ENCODE results near the gene ZFP36L1.
A peak's percentile ranks its signal among the peaks of the same experiment; 100 is the strongest.

Gene ZFP36L1

GRCh38 chr14:68785534-68786490 is 7.1 kb downstream of the ZFP36L1 start:
- FAIRE-seq (peak; percentile 74), DNase-seq (ENCODE audit: insufficient read length, low spot score) (no peak)

DNA sequence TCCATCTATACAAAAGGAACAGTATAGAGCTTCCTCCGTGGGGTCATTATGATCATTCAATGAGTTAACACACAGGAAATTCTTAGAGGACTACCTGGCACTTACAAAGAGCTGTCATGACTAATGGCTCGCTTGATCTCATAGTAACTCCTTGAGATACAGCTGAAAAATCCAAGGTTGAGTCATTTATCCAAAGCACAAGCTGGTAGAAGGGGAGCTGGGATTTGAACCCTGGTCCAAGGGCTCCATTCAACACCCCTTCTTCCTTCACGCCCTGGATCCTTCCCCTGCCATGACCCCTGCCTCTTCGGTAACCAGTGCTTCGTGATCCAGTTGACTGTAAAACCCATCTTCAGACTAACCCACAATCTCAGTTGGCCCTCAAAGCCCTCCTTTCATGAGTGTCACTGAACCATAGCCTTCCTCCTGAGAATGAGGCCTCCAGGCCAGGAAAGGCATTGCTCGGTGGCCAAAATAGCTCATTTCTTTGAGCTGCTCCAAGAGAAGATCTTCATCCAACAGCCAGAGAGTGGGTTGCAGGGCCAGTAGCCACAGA is 7.8 kb downstream of the ZFP36L1 start:
- no peak for DNase-seq (ENCODE audit: insufficient read length, low spot score)
- no peak for FAIRE-seq

DNA sequence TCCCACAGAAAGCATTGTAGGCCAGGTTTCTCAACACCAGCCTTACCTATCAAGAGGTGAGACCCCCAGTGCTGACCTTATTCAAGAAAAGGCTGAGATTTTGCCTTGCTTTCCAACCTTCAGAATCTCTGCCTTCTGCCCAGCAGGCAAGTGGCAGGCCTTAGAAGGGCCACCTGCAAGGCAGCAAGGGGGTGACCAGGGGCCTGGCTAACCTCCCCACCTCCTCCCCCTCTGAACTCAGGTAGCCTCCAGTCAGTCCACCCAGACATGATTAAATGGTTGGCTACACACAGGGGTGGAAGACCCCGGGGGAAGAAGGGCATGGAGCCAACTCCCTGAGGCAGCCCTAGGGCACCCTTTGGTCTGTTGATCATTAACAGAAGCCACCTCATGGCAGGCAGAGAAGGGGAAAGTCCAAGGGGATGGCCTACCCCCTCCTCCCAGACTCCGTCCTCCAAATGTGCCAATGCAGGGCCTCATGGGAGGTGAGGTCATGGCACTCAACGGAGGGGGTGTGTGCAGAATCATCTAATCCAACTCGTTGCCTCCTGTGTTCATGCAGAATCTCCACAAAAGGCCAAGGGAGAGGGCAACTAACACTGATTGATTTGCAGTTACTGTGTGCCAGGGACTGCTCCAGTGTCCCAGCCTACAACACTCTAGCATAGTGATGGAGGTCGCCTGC is 8.5 kb downstream of the ZFP36L1 start:
- DNase-seq (ENCODE audit: insufficient read length, low spot score) (no peak), FAIRE-seq (no peak)

GRCh38 chr14:68783408-68784225 is 9.2 kb downstream of the ZFP36L1 start:
- DNase-seq (ENCODE audit: insufficient read length, low spot score) (no peak), FAIRE-seq (no peak)

GRCh38 chr14:68782091-68782981 is 10.5 kb downstream of the ZFP36L1 start:
- no peak for FAIRE-seq
- DNase-seq (ENCODE audit: insufficient read length, low spot score) = no peak

GRCh38 chr14:68781161-68782021 is 11.5 kb downstream of the ZFP36L1 start:
- DNase-seq (ENCODE audit: insufficient read length, low spot score) (no peak), FAIRE-seq (no peak)

- FAIRE-seq = no peak
- no peak for DNase-seq (ENCODE audit: insufficient read length, low spot score)
Observed at GRCh38 chr14:68780358-68781160, 12.3 kb downstream of the ZFP36L1 start.

- no peak for DNase-seq (ENCODE audit: insufficient read length, low spot score)
- FAIRE-seq = no peak
Observed at GRCh38 chr14:68779761-68780323, 13.0 kb downstream of the ZFP36L1 start.

GRCh38 chr14:68777644-68778043 is 15.2 kb downstream of the ZFP36L1 start:
- DNase-seq (ENCODE audit: insufficient read length, low spot score) (no peak), FAIRE-seq (no peak)

DNA sequence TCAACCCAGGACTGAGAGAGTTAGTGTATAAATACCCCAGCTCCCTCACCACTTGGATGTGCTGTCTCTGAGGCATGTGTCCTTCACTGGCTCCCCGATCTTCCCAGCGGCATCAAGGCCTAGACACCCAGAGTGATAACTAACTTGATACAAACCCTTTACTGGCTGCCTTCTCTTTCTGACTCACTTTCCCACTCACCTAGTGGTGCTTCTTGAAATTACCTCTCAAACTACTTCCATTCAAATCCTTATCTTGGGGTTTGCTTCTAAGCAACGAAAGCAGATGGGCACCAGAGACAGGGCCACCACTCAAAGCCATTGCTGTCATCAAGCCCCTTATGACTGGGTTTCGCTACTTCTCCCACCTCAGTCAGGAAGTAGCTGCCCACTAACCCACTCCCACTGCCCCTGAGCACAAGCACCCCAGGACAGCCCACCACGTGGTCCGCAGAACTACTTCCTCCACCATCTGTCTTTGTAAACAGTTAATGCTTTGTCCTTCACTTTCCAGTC is 17.2 kb downstream of the ZFP36L1 start:
- DNase-seq (ENCODE audit: insufficient read length, low spot score) (no peak), FAIRE-seq (no peak)

- FAIRE-seq = no peak
- DNase-seq (ENCODE audit: insufficient read length, low spot score) = no peak
Observed at GRCh38 chr14:68774771-68775613, 17.9 kb downstream of the ZFP36L1 start.

- DNase-seq (ENCODE audit: insufficient read length, low spot score) = no peak
- FAIRE-seq = no peak
Observed at GRCh38 chr14:68772761-68773381, 20.0 kb downstream of the ZFP36L1 start.

DNA sequence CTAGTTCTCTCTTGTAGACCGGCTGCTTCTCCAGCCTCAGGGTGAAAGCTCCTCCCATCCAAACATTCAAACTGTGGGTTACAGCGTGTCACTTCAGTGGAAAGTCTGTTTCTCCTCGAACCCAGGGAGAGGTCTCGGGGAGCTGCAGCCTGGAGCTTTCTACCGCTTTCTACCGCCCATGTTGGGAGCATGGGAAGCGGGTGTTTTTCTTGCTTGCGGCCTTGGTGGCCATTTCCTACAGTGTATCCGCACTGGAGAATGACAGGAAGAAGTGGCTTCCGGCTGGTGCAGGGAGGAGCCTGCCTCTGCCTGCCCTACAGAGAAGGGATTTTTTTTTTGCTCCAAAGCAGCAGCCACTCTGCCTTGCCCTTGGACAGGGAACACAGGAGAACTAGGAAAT is 21.2 kb downstream of the ZFP36L1 start:
- FAIRE-seq = no peak
- no peak for DNase-seq (ENCODE audit: insufficient read length, low spot score)

DNA sequence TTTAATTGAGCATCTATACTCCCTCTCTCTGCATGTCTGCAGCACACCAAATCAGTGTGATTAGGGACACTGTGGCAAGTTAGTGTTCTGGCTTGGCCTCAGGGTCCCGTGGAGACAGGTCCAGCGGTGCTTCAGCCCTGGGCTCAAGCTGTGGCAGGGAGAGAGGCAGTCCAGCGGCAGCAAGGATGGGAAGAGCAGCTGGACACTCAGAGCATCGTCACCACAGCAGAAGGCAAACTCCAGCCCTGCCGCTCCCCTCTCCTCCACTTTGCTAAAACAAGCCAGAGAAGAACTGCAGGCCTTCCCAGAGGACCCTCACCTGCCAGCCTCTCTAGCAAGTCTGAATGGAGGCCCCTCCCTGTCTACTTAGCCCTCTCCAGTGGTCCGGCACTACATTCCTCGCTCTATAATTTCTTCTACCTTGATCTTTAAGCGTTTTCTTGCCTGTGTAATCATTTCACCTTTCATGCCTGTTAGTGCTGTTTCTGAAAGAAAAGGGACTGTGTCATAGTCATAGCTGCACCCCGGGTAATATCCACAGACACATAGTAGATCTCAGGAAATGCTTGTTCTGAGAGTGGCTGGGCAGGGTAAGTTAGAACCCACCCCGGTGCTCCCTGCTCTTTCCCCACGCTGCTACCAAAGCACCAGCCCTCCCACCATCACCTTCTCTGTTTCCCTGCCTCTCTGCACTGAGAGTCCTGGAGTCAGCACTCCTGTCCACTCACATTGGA is 22.1 kb downstream of the ZFP36L1 start:
- FAIRE-seq (no peak), DNase-seq (ENCODE audit: insufficient read length, low spot score) (no peak)

- FAIRE-seq (no peak), DNase-seq (ENCODE audit: insufficient read length, low spot score) (no peak)
Observed at GRCh38 chr14:68770051-68770450, 22.8 kb downstream of the ZFP36L1 start.

Data from GM19239 (cell line).